Stimulated activated memory B cell treated with anti-CD40 and anti-IgM and Interleukin-4, amounts not matched to agents 10 μg/mL and 1 μg/mL and 100 μg/mL, for 72 hours (primary cell): ENCODE data around the gene NUS1.
"Not testable (repeated sequence)": the region's sequence is repeated elsewhere in the genome, so short reads cannot be mapped to it uniquely, and the experiment has no call there.

ENCODE experiments used
- ATAC-seq: fragments of 150-1000 bp; cut with Tn5 transposase; 2 replicates; pipeline ENCODE4 v1.10.0; 2021
- H3K27ac Mint-ChIP-seq: one replicate; pipeline ENCODE4 v1.8.0; 2022; ENCODE audit warnings: mild to moderate bottlenecking, mixed read lengths
- H3K27me3 Mint-ChIP-seq: one replicate; pipeline ENCODE4 v1.8.0; 2022; ENCODE audit warnings: mixed read lengths
- H3K36me3 Mint-ChIP-seq: one replicate; pipeline ENCODE4 v1.8.0; 2022; ENCODE audit warnings: mixed read lengths
- H3K4me1 Mint-ChIP-seq: one replicate; pipeline ENCODE4 v1.8.0; 2022; ENCODE audit warnings: mixed read lengths
- H3K4me3 Mint-ChIP-seq: one replicate; pipeline ENCODE4 v1.8.0; 2022; ENCODE audit warnings: mild to moderate bottlenecking, moderate library complexity, mixed read lengths
- H3K9me3 Mint-ChIP-seq: one replicate; pipeline ENCODE4 v1.8.0; 2022; ENCODE audit warnings: mixed read lengths

Gene NUS1

GRCh38 chr6:117684749-117685148 lies 9.5 kb downstream of the NUS1 start:
- H3K36me3 Mint-ChIP-seq: peaks cover 32% of the 10 kb centered on the region
- no peaks in the 10 kb centered on the region for H3K27me3 Mint-ChIP-seq
- H3K9me3 Mint-ChIP-seq: no peaks in the 10 kb centered on the region
- H3K4me1 Mint-ChIP-seq: peaks cover 75% of the 10 kb centered on the region
- no peak overlapping the region for H3K27ac Mint-ChIP-seq
- H3K4me3 Mint-ChIP-seq: no peak overlapping the region
- ATAC-seq: no peak

- peaks cover 35% of the 10 kb centered on the region for H3K36me3 Mint-ChIP-seq
- no peak for ATAC-seq
- no peaks in the 10 kb centered on the region for H3K9me3 Mint-ChIP-seq
- no peaks in the 10 kb centered on the region for H3K27me3 Mint-ChIP-seq
- no peak overlapping the region for H3K27ac Mint-ChIP-seq
- H3K4me1 Mint-ChIP-seq: peaks cover 70% of the 10 kb centered on the region
- H3K4me3 Mint-ChIP-seq: no peak overlapping the region
Observed at GRCh38 chr6:117685359-117685758, 10.1 kb downstream of the NUS1 start.

GRCh38 chr6:117687021-117687648 lies 11.9 kb downstream of the NUS1 start:
- no peaks in the 10 kb centered on the region for H3K27me3 Mint-ChIP-seq
- H3K9me3 Mint-ChIP-seq: no peaks in the 10 kb centered on the region
- H3K4me3 Mint-ChIP-seq: no peak overlapping the region
- H3K4me1 Mint-ChIP-seq: peaks cover 64% of the 10 kb centered on the region
- no peak for ATAC-seq
- no peak overlapping the region for H3K27ac Mint-ChIP-seq
- peaks cover 45% of the 10 kb centered on the region for H3K36me3 Mint-ChIP-seq

GRCh38 chr6:117689584-117689983 lies 14.3 kb downstream of the NUS1 start:
- not testable (repeated sequence) for H3K27ac Mint-ChIP-seq, ATAC-seq
- peaks cover 59% of the 10 kb centered on the region for H3K36me3 Mint-ChIP-seq

GRCh38 chr6:117706504-117706903 lies 31.2 kb downstream of the NUS1 start:
- no peaks in the 10 kb centered on the region for H3K27me3 Mint-ChIP-seq
- H3K36me3 Mint-ChIP-seq: peaks cover 11% of the 10 kb centered on the region
- peak overlapping the region; percentile 48 for H3K27ac Mint-ChIP-seq
- no peak for ATAC-seq
- H3K4me1 Mint-ChIP-seq: peaks cover 8% of the 10 kb centered on the region
- no peak overlapping the region for H3K4me3 Mint-ChIP-seq
- H3K9me3 Mint-ChIP-seq: no peaks in the 10 kb centered on the region

More at GRCh38 chr6:117689584-117689983, 14.3 kb downstream of the NUS1 start:
- H3K9me3 Mint-ChIP-seq, H3K27me3 Mint-ChIP-seq, H3K4me3 Mint-ChIP-seq: not testable (repeated sequence)
- peaks cover 49% of the 10 kb centered on the region for H3K4me1 Mint-ChIP-seq

GRCh38 chr6:117706936-117707509 lies 31.8 kb downstream of the NUS1 start:
- not testable (repeated sequence) for H3K27me3 Mint-ChIP-seq
- peak overlapping the region; percentile 48 for H3K27ac Mint-ChIP-seq

GRCh38 chr6:117711369-117711768 lies 36.1 kb downstream of the NUS1 start:
- no peak overlapping the region for H3K4me3 Mint-ChIP-seq
- H3K4me1 Mint-ChIP-seq: peaks cover 7% of the 10 kb centered on the region
- no peaks in the 10 kb centered on the region for H3K9me3 Mint-ChIP-seq
- H3K27ac Mint-ChIP-seq: no peak overlapping the region
- no peaks in the 10 kb centered on the region for H3K27me3 Mint-ChIP-seq
- peaks cover 16% of the 10 kb centered on the region for H3K36me3 Mint-ChIP-seq
- no peak for ATAC-seq

More at GRCh38 chr6:117706936-117707509, 31.8 kb downstream of the NUS1 start:
- H3K36me3 Mint-ChIP-seq: peaks cover 13% of the 10 kb centered on the region
- not testable (repeated sequence) for H3K9me3 Mint-ChIP-seq, H3K4me3 Mint-ChIP-seq, H3K4me1 Mint-ChIP-seq
- peak; percentile 24 for ATAC-seq

GRCh38 chr6:117718895-117719294 lies 43.6 kb downstream of the NUS1 start:
- Mint-ChIP-seq H3K4me1 (no peaks in the 10 kb centered on the region), H3K4me3 (no peak overlapping the region), H3K27ac (no peak overlapping the region), H3K27me3 (no peaks in the 10 kb centered on the region), H3K36me3 (no peaks in the 10 kb centered on the region), H3K9me3 (peaks cover 7% of the 10 kb centered on the region)
- no peak for ATAC-seq

- not testable (repeated sequence) for H3K4me1 Mint-ChIP-seq, H3K9me3 Mint-ChIP-seq, H3K36me3 Mint-ChIP-seq, H3K27me3 Mint-ChIP-seq, H3K4me3 Mint-ChIP-seq, H3K27ac Mint-ChIP-seq, ATAC-seq
Observed at GRCh38 chr6:117721520-117721919, 46.3 kb downstream of the NUS1 start.

GRCh38 chr6:117728626-117729025 lies 53.4 kb downstream of the NUS1 start:
- Mint-ChIP-seq H3K36me3 (no peaks in the 10 kb centered on the region), H3K27me3 (peaks cover 11% of the 10 kb centered on the region), H3K4me1 (no peaks in the 10 kb centered on the region), H3K27ac (no peak overlapping the region), H3K9me3 (peaks cover 6% of the 10 kb centered on the region), H3K4me3 (no peak overlapping the region)
- ATAC-seq: no peak

- Mint-ChIP-seq H3K4me1 (no peaks in the 10 kb centered on the region), H3K36me3 (no peaks in the 10 kb centered on the region), H3K4me3 (no peak overlapping the region), H3K27me3 (peaks cover 20% of the 10 kb centered on the region), H3K27ac (no peak overlapping the region), H3K9me3 (peaks cover 6% of the 10 kb centered on the region)
- no peak for ATAC-seq
Observed at GRCh38 chr6:117729613-117730012, 54.3 kb downstream of the NUS1 start.

- H3K9me3 Mint-ChIP-seq: no peaks in the 10 kb centered on the region
- H3K27me3 Mint-ChIP-seq: peaks cover 38% of the 10 kb centered on the region
- H3K36me3 Mint-ChIP-seq: no peaks in the 10 kb centered on the region
- H3K4me3 Mint-ChIP-seq: no peak overlapping the region
- H3K27ac Mint-ChIP-seq: no peak overlapping the region
- no peak for ATAC-seq
- H3K4me1 Mint-ChIP-seq: no peaks in the 10 kb centered on the region
Observed at GRCh38 chr6:117733341-117733740, 58.1 kb downstream of the NUS1 start.

GRCh38 chr6:117739869-117740268 lies 64.6 kb downstream of the NUS1 start:
- H3K4me3 Mint-ChIP-seq: no peak overlapping the region
- H3K27ac Mint-ChIP-seq: no peak overlapping the region
- peaks cover 14% of the 10 kb centered on the region for H3K9me3 Mint-ChIP-seq
- peaks cover 27% of the 10 kb centered on the region for H3K27me3 Mint-ChIP-seq
- H3K36me3 Mint-ChIP-seq: peaks cover 6% of the 10 kb centered on the region
- ATAC-seq: no peak
- no peaks in the 10 kb centered on the region for H3K4me1 Mint-ChIP-seq

GRCh38 chr6:117740605-117741004 lies 65.3 kb downstream of the NUS1 start:
- H3K27me3 Mint-ChIP-seq: peaks cover 27% of the 10 kb centered on the region
- peaks cover 14% of the 10 kb centered on the region for H3K9me3 Mint-ChIP-seq
- H3K36me3 Mint-ChIP-seq: peaks cover 6% of the 10 kb centered on the region
- H3K27ac Mint-ChIP-seq: no peak overlapping the region
- H3K4me3 Mint-ChIP-seq: no peak overlapping the region
- no peaks in the 10 kb centered on the region for H3K4me1 Mint-ChIP-seq
- no peak for ATAC-seq

GRCh38 chr6:117750675-117751074 lies 75.4 kb downstream of the NUS1 start:
- not testable (repeated sequence) for H3K27ac Mint-ChIP-seq

More at GRCh38 chr6:117750675-117751074, 75.4 kb downstream of the NUS1 start:
- not testable (repeated sequence) for H3K4me3 Mint-ChIP-seq, H3K9me3 Mint-ChIP-seq, H3K4me1 Mint-ChIP-seq, H3K36me3 Mint-ChIP-seq, H3K27me3 Mint-ChIP-seq, ATAC-seq
